RWPE2 (cell line): Measurements from ENCODE around the gene SPAG8.

Experiments used
- ATAC-seq: fragments of 200-7000 bp; cut with Tn5 transposase; 3 replicates; pipeline ENCODE4 v1.9.1; 2021; ENCODE audit warnings: low read depth
- DNase-seq: peaks from one replicate; pipeline ENCODE4 v3.0.0-alpha.2; 2020; ENCODE audit warnings: low spot score
- H3K27ac ChIP-seq: fragments of 450-650 bp; 2 replicates; pipeline ENCODE4 v1.5.1; 2017; ENCODE audit warnings: mild to moderate bottlenecking; ENCODE audit not compliant: poor library complexity, severe bottlenecking
- H3K27me3 ChIP-seq: fragments of 250-450 bp; sonication (Bioruptor Pico); 2 replicates; pipeline ENCODE4 v1.5.1; 2021; ENCODE audit warnings: mild to moderate bottlenecking, moderate library complexity; ENCODE audit not compliant: insufficient read depth, poor library complexity, severe bottlenecking
- H3K36me3 ChIP-seq: fragments of 250-450 bp; sonication (Bioruptor Pico); 2 replicates; pipeline ENCODE4 v1.5.1; 2020; ENCODE audit warnings: low read depth, mild to moderate bottlenecking, moderate library complexity
- H3K4me1 ChIP-seq: fragments of 250-450 bp; sonication (Bioruptor Pico); 2 replicates; pipeline ENCODE4 v1.5.1; 2021; ENCODE audit warnings: mild to moderate bottlenecking, moderate library complexity; ENCODE audit not compliant: insufficient read depth, poor library complexity, severe bottlenecking
- H3K4me3 ChIP-seq: fragments of 250-450 bp; sonication (Bioruptor Pico); 2 replicates; pipeline ENCODE4 v1.5.1; 2021; ENCODE audit warnings: mild to moderate bottlenecking, moderate library complexity; ENCODE audit not compliant: severe bottlenecking
- H3K9me3 ChIP-seq: fragments of 250-450 bp; sonication (Bioruptor Pico); 2 replicates; pipeline ENCODE4 v1.5.1; 2021; ENCODE audit warnings: mild to moderate bottlenecking, moderate library complexity; ENCODE audit not compliant: severe bottlenecking
- CTCF ChIP-seq: fragments of 450-650 bp; IDR thresholded peaks from one replicate; pipeline ENCODE4 v1.5.1; 2017; ENCODE audit warnings: mild to moderate bottlenecking, moderate library complexity; ENCODE audit not compliant: poor library complexity, severe bottlenecking

The SPAG8 gene

GRCh38 chr9:35790385-35791296, 21.4 kb downstream of the SPAG8 start:
- DNase-seq (no peak), ATAC-seq (peak; percentile 92)
- no peak overlapping the region for H3K27ac ChIP-seq
- H3K27me3 ChIP-seq, result no peaks in the 10 kb centered on the region
- H3K4me3 ChIP-seq, result no peak overlapping the region
- TF ChIP-seq CTCF, result peak; percentile 92
- peaks cover 2% of the 10 kb centered on the region for H3K4me1 ChIP-seq
- no peaks in the 10 kb centered on the region for H3K36me3 ChIP-seq
- no peaks in the 10 kb centered on the region for H3K9me3 ChIP-seq

- ATAC-seq, result no peak
- no peak for TF ChIP-seq CTCF
- no peak overlapping the region for H3K4me3 ChIP-seq
- H3K27me3 ChIP-seq, result no peaks in the 10 kb centered on the region
- no peaks in the 10 kb centered on the region for H3K4me1 ChIP-seq
- H3K36me3 ChIP-seq, result no peaks in the 10 kb centered on the region
- H3K9me3 ChIP-seq, result no peaks in the 10 kb centered on the region
- no peak for DNase-seq
- H3K27ac ChIP-seq, result no peak overlapping the region
Observed at GRCh38 chr9:35790025-35790384, 22.1 kb downstream of the SPAG8 start.

- H3K27me3 ChIP-seq, result no peaks in the 10 kb centered on the region
Observed at GRCh38 chr9:35789541-35789940, 22.5 kb downstream of the SPAG8 start.

DNA sequence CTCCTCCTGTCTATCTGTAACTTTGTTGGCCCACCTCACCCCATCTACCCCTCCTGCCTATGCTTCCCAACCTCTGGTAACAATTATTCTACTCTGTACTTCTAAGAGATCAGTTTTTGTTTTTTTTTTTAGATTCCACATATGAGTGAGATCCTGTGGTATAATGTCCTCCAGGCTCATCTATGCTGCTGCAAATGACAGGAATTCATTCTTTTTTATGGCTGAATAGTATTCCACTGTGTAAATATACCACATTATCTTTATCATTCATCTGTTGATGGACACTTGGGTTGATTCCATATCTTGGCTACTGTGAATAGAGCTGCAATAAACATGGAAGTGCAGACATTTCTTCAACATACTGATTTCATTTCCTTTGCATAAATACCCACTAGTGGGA, 28.6 kb downstream of the SPAG8 start:
- Histone ChIP-seq H3K4me3 (no peak overlapping the region), H3K4me1 (no peaks in the 10 kb centered on the region), H3K9me3 (no peaks in the 10 kb centered on the region), H3K27ac (no peak overlapping the region), H3K36me3 (no peaks in the 10 kb centered on the region), H3K27me3 (no peaks in the 10 kb centered on the region)
- TF ChIP-seq CTCF, result no peak
- ATAC-seq, result no peak
- DNase-seq, result no peak

More at GRCh38 chr9:35789541-35789940, 22.5 kb downstream of the SPAG8 start:
- no peak overlapping the region for H3K4me3 ChIP-seq
- H3K36me3 ChIP-seq, result no peaks in the 10 kb centered on the region
- no peaks in the 10 kb centered on the region for H3K4me1 ChIP-seq
- TF ChIP-seq CTCF, result no peak
- no peak for ATAC-seq
- H3K27ac ChIP-seq, result no peak overlapping the region
- DNase-seq, result no peak
- no peaks in the 10 kb centered on the region for H3K9me3 ChIP-seq

- H3K4me3 ChIP-seq, result no peak overlapping the region
- DNase-seq (no peak), ATAC-seq (no peak)
- no peaks in the 10 kb centered on the region for H3K27me3 ChIP-seq
- no peak for TF ChIP-seq CTCF
- H3K36me3 ChIP-seq, result no peaks in the 10 kb centered on the region
- no peak overlapping the region for H3K27ac ChIP-seq
- no peaks in the 10 kb centered on the region for H3K9me3 ChIP-seq
- no peaks in the 10 kb centered on the region for H3K4me1 ChIP-seq
Observed at GRCh38 chr9:35781066-35781465, 31.0 kb downstream of the SPAG8 start.
